GM23248 (cell line): ENCODE data around the gene UBC. TPM values are rescaled to one million over a fixed set of nuclear protein-coding genes. Genes with fewer than 3 reads are reported as not detected.
A peak's percentile ranks its signal among the peaks of the same experiment; 100 is the strongest.

Source experiments
- DNase-seq: peaks from one replicate; pipeline ENCODE4 v3.0.0-alpha.2; 2015
- H2AFZ ChIP-seq: fragments of 200-600 bp; sonication (generic); 2 replicates; pipeline ENCODE4 v1.6.1; 2016; ENCODE audit warnings: antibody characterized with exemption
- H3F3A ChIP-seq: fragments of 200-600 bp; sonication (generic); 2 replicates; pipeline ENCODE4 v1.6.1; 2016; ENCODE audit warnings: mild to moderate bottlenecking, antibody characterized with exemption, mixed run types; ENCODE audit not compliant: insufficient read depth
- H3K27ac ChIP-seq: fragments of 200-600 bp; sonication (generic); 2 replicates; pipeline ENCODE4 v1.5.1; 2016; ENCODE audit warnings: mild to moderate bottlenecking
- H3K27me3 ChIP-seq: fragments of 200-600 bp; sonication (generic); replicated peaks from 2 replicates; pipeline ENCODE4 v1.6.1; 2016; ENCODE audit warnings: mild to moderate bottlenecking; ENCODE audit not compliant: insufficient read depth
- H3K36me3 ChIP-seq: fragments of 200-600 bp; sonication (generic); 2 replicates; pipeline ENCODE4 v1.6.1; 2016; ENCODE audit warnings: low read depth, mild to moderate bottlenecking
- H3K4me1 ChIP-seq: fragments of 200-600 bp; sonication (generic); 2 replicates; pipeline ENCODE4 v1.6.1; 2016; ENCODE audit warnings: mild to moderate bottlenecking; ENCODE audit not compliant: insufficient read depth
- H3K4me2 ChIP-seq: fragments of 200-600 bp; sonication (generic); one replicate; pipeline ENCODE4 v1.6.1; 2016; ENCODE audit warnings: mild to moderate bottlenecking; ENCODE audit not compliant: unreplicated experiment
- H3K4me3 ChIP-seq: fragments of 200-600 bp; sonication (generic); 2 replicates; pipeline ENCODE4 v1.5.1; 2016; ENCODE audit warnings: mild to moderate bottlenecking
- H3K79me2 ChIP-seq: fragments of 200-600 bp; sonication (generic); 2 replicates; pipeline ENCODE4 v1.6.1; 2016; ENCODE audit warnings: mild to moderate bottlenecking; ENCODE audit not compliant: insufficient read depth
- H3K9ac ChIP-seq: fragments of 200-600 bp; sonication (generic); 2 replicates; pipeline ENCODE4 v1.6.1; 2016; ENCODE audit warnings: mild to moderate bottlenecking
- H3K9me2 ChIP-seq: fragments of 200-600 bp; sonication (generic); 2 replicates; pipeline ENCODE4 v1.6.1; 2016; ENCODE audit warnings: mixed run types, mild to moderate bottlenecking, moderate library complexity; ENCODE audit not compliant: insufficient read depth
- H3K9me3 ChIP-seq: fragments of 200-600 bp; sonication (generic); one replicate; pipeline ENCODE4 v1.6.1; 2017; ENCODE audit warnings: low read depth
- H4K20me1 ChIP-seq: fragments of 200-600 bp; sonication (generic); 2 replicates; pipeline ENCODE4 v1.6.0; 2016; ENCODE audit not compliant: insufficient read depth
- EZH2 ChIP-seq: fragments of 200-600 bp; sonication (generic); IDR thresholded peaks from 2 replicates; pipeline ENCODE4 v1.6.1; 2018; ENCODE audit warnings: antibody characterized with exemption, mild to moderate bottlenecking; ENCODE audit not compliant: insufficient read depth, poor library complexity, severe bottlenecking
- EZH2phosphoT487 ChIP-seq: fragments of 200-600 bp; sonication (generic); IDR thresholded peaks from 2 replicates; pipeline ENCODE4 v1.6.1; 2018; ENCODE audit warnings: antibody characterized with exemption, moderate library complexity, mild to moderate bottlenecking, low read depth; ENCODE audit not compliant: insufficient read depth
- WGBS, 2 experiments: methylation state at CpG; one replicate each; pipeline ENCODE4 v1.1.6; 2015 to 2017; ENCODE audit warnings: low lambda C conversion rate in 2 of 2, low coverage in 1 of 2; ENCODE audit errors: missing lambda C conversion rate in 2 of 2; 5-methylcytosine and 5-hydroxymethylcytosine counted together
- in situ Hi-C: fragments of 300-500 bp; cut with MboI; formaldehyde crosslinking; loops from 2 replicates; pipeline ENCODE4 v1.15.0; 2020
- polyA plus RNA-seq: library from polyadenylated mRNA; unstranded; fragments of >200 nt; fragmentation: Nextera tagmentation; extraction: Ambion mirVana; gene quantifications from 2 replicates; pipeline ENCODE4 v1.2.1, GENCODE V29; 2016
- total RNA-seq: library from RNA; depleted of rRNA; stranded (reverse); fragments of >200 nt; shearing (Covaris generic); gene quantifications from 2 replicates; pipeline ENCODE4 v1.2.3, GENCODE V29; 2014

The UBC gene
- total and polyA plus RNA-seq, 2 experiments from 2014 or later: 1,490 to 1,496 TPM

- Histone ChIP-seq H3K9me2 (no peaks in the 10 kb centered on the region), H3K27ac (no peak overlapping the region), H3K9ac (no peak overlapping the region), H3K79me2 (no peaks in the 10 kb centered on the region), H2AFZ (no peak overlapping the region), H3K4me3 (no peak overlapping the region), H3F3A (no peaks in the 10 kb centered on the region), H3K4me2 (no peak overlapping the region), H3K9me3 (no peaks in the 10 kb centered on the region), H3K36me3 (no peaks in the 10 kb centered on the region), H3K4me1 (no peaks in the 10 kb centered on the region), H4K20me1 (no peaks in the 10 kb centered on the region), H3K27me3 (no peaks in the 10 kb centered on the region; the same call in 1 of the 2 replicates)
- DNase-seq: no peak
- TF ChIP-seq EZH2phosphoT487: no peak
- no peak for TF ChIP-seq EZH2
- in situ Hi-C loops: no loop called here
- WGBS, 2 experiments: 87% methylated on average over 9 of the region's 9 CpGs
These were observed 47.5 kb downstream of the UBC start for GRCh38 chr12:124866883-124867400.

- no peaks in the 10 kb centered on the region for H3K4me1 ChIP-seq
- no peaks in the 10 kb centered on the region for H3F3A ChIP-seq
- WGBS, 2 experiments: 80 to 86% methylated on average over 10 of the region's 10 CpGs
- TF ChIP-seq EZH2phosphoT487 (no peak), EZH2 (no peak)
- no peaks in the 10 kb centered on the region for H3K9me3 ChIP-seq
- H3K27ac ChIP-seq: no peak overlapping the region
- H3K9me2 ChIP-seq: no peaks in the 10 kb centered on the region
- H3K36me3 ChIP-seq: no peaks in the 10 kb centered on the region
- H3K4me2 ChIP-seq: no peak overlapping the region
- no peaks in the 10 kb centered on the region for H4K20me1 ChIP-seq
- no peak overlapping the region for H3K4me3 ChIP-seq
- H3K79me2 ChIP-seq: no peaks in the 10 kb centered on the region
- in situ Hi-C loops: no loop called here
- no peak overlapping the region for H3K9ac ChIP-seq
- no peak for DNase-seq
- no peaks in the 10 kb centered on the region; the same call in 1 of the 2 replicates for H3K27me3 ChIP-seq
- H2AFZ ChIP-seq: no peak overlapping the region
These were observed 48.1 kb downstream of the UBC start for GRCh38 chr12:124866195-124866882.

DNA sequence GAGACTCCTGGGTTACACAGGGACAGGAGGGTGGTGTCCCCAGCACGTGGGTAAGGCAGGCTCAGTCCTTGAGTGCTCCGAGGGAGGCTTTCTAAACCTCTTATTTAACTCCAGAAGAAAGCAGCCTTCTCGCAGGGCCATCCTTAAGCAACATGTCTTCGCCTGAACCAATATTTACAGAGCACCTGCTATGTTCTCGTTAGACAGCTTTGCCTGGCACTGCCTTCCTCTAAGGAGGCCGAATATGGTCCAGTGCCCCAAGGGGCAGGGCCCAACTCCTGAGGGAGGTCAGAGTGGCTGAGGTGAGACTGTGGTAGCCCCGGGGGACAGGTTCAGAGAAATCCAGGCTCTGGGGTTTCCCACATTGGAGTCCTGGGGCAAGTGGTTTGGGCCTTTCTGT is 48.7 kb downstream of the UBC start:
- TF ChIP-seq EZH2 (no peak), EZH2phosphoT487 (no peak)

GRCh38 chr12:124864326-124864752 is 50.1 kb downstream of the UBC start:
- no peak for DNase-seq
- H3K79me2 ChIP-seq: no peaks in the 10 kb centered on the region
- peak overlapping the region; percentile 63 for H3K9ac ChIP-seq
- H3K27ac ChIP-seq: no peak overlapping the region
- no peaks in the 10 kb centered on the region for H3K4me1 ChIP-seq
- no peaks in the 10 kb centered on the region; the same call in 1 of the 2 replicates for H3K27me3 ChIP-seq
- H3K9me3 ChIP-seq: no peaks in the 10 kb centered on the region
- 91 to 95% methylated on average over 14 of the region's 14 CpGs for WGBS, 2 experiments
- no peaks in the 10 kb centered on the region for H3F3A ChIP-seq
- H2AFZ ChIP-seq: peak overlapping the region; percentile 84
- peak overlapping the region; percentile 89 for H3K4me3 ChIP-seq
- in situ Hi-C loops: no loop called here
- H4K20me1 ChIP-seq: no peaks in the 10 kb centered on the region
- H3K36me3 ChIP-seq: no peaks in the 10 kb centered on the region
- no peaks in the 10 kb centered on the region for H3K9me2 ChIP-seq
- H3K4me2 ChIP-seq: peak overlapping the region; percentile 30
- TF ChIP-seq EZH2: no peak
- TF ChIP-seq EZH2phosphoT487: no peak

More for the DNA sequence above, 48.7 kb downstream of the UBC start:
- Histone ChIP-seq H3F3A (no peaks in the 10 kb centered on the region), H3K4me1 (no peaks in the 10 kb centered on the region), H3K9ac (no peak overlapping the region), H3K9me3 (no peaks in the 10 kb centered on the region), H3K4me2 (no peak overlapping the region), H3K27me3 (no peaks in the 10 kb centered on the region; the same call in 1 of the 2 replicates), H3K36me3 (no peaks in the 10 kb centered on the region), H3K79me2 (no peaks in the 10 kb centered on the region), H2AFZ (no peak overlapping the region), H3K9me2 (no peaks in the 10 kb centered on the region), H4K20me1 (no peaks in the 10 kb centered on the region), H3K27ac (no peak overlapping the region), H3K4me3 (no peak overlapping the region)
- in situ Hi-C loops: no loop called here
- WGBS, 2 experiments: 85 to 90% methylated on average over 7 of the region's 7 CpGs
- DNase-seq: no peak
